ENCODE measurements around the gene ASPN.
"Not testable (repeated sequence)": the region's sequence is repeated elsewhere in the genome, so short reads cannot be mapped to it uniquely, and the experiment has no call there.

ASPN gene

DNA sequence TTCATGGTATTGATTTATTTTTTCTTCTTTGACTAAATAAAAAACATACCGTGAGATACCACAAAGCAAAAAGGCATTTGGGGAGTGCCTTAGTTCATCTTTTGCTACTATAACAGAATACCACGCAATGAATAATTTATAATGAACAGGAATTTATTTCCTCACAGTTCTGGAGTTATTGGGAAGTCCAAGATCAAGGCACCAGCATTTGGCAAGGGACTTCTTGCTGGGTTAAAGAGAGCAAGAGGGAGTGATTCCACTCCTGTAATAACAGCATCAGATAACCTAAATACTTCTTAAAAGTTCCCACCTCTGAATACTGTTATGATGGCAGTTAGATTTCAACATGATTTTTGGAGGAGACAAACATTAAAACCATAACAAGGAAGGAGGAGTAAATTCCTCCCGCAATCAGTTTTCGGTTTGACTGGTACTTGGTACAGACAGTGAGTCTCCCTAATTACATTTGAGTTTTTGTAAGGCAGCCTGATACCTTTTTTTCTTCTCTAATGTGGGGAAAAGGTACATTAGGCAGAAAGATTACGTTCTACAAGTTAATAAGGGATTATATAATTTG is 49.2 kb downstream of the ASPN start:
- H3K36me3 ChIP-seq (ENCODE audit: insufficient read depth, low read length), result no peaks in the 10 kb centered on the region
- H3K4me3 ChIP-seq (ENCODE audit: low read length), result no peak overlapping the region
- H3K9ac ChIP-seq (ENCODE audit: low read depth, low read length), result no peak overlapping the region
- H3K9me3 ChIP-seq (replicated peaks; ENCODE audit: low read length), result no peaks in the 10 kb centered on the region
- no peak overlapping the region for H3K4me2 ChIP-seq (ENCODE audit: low read length)
- no peaks in the 10 kb centered on the region for H3K27me3 ChIP-seq (ENCODE audit: control insufficient read depth, insufficient read depth, low read length)
- no peaks in the 10 kb centered on the region for H3K4me1 ChIP-seq (ENCODE audit: control insufficient read depth, insufficient read depth, low read length)

DNA sequence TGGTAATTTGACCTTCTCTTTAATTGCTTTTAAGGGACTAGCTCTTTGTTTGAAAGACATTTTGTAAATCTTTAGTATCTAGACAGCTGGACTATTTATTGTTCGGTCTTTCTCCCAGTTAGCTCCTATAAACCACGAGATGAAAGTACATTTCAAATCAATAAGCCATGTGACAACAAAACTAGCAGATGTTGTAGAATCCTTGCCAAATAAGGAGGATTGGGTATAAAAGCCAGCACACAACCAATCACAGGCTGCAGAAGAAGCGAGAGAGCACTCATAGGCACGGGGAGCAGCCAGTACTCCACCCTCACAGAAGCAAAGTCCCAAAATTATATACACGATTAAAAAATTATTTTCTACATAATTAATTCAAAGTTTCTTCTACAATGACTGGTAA is 50.0 kb downstream of the ASPN start:
- Histone ChIP-seq H3K27me3 (ENCODE audit: control insufficient read depth, insufficient read depth, low read length) (no peaks in the 10 kb centered on the region), H3K9me3 (replicated peaks; ENCODE audit: low read length) (no peaks in the 10 kb centered on the region), H3K9ac (ENCODE audit: low read depth, low read length) (no peak overlapping the region), H3K36me3 (ENCODE audit: insufficient read depth, low read length) (no peaks in the 10 kb centered on the region), H3K4me2 (ENCODE audit: low read length) (no peak overlapping the region), H3K4me3 (ENCODE audit: low read length) (no peak overlapping the region), H3K4me1 (ENCODE audit: control insufficient read depth, insufficient read depth, low read length) (no peaks in the 10 kb centered on the region)

DNA sequence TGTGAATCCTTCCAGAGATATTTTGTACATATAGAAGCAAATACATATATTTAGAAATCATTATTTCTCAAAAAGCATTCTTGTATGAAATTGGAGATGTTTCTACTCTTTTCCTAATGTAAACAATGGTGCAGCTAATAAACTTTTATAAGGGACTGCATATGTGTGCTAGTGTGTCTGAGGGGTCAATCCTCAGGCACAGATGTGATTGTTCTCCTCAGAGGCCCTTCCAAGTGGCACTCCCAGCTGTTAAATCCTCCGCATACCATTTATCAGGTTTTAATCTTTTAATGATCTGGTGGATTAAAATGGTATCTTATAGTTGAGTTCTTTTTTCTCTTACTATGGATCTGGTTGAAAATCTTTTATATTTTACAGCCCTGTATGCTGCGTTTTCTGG is 52.5 kb downstream of the ASPN start:
- H3K9me3 ChIP-seq (replicated peaks; ENCODE audit: low read length), result no peaks in the 10 kb centered on the region
- no peak overlapping the region for H3K4me2 ChIP-seq (ENCODE audit: low read length)
- H3K27me3 ChIP-seq (ENCODE audit: control insufficient read depth, insufficient read depth, low read length), result no peaks in the 10 kb centered on the region
- no peak overlapping the region for H3K4me3 ChIP-seq (ENCODE audit: low read length)
- no peak overlapping the region for H3K9ac ChIP-seq (ENCODE audit: low read depth, low read length)
- no peaks in the 10 kb centered on the region for H3K36me3 ChIP-seq (ENCODE audit: insufficient read depth, low read length)
- peaks cover under 1% of the 10 kb centered on the region for H3K4me1 ChIP-seq (ENCODE audit: control insufficient read depth, insufficient read depth, low read length)

DNA sequence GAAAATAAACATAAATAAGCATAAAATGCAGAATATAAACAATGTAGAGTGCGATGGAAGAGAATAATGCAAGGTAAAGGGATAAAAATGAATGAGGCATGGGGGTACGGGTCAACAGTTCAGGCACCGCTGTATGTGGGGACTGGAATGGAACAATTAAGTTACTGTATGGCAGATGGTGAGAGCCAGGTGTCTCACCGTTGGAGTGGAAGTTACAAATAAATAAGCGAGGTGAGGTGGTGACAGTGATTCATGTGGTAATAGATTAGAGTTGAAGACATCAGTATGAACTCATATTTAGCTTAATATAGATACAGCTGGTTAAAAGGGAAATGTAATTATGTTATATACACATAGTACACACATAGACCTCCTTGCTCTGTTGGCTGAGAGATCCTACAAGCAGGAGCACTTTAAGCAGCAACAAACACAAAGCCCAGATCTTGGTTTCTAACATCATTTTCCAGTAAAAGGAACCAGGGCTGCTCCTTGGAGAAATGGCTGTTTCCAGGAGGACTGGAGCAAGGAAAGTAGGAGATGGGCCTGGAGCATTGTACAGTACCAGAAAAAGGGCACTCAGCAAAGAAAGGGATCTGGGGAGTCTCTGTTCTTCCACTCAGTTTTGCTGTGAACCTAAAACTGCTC is 55.7 kb downstream of the ASPN start:
- no peak overlapping the region for H3K4me2 ChIP-seq (ENCODE audit: low read length)
- H3K27me3 ChIP-seq (ENCODE audit: control insufficient read depth, insufficient read depth, low read length), result no peaks in the 10 kb centered on the region
- H3K9ac ChIP-seq (ENCODE audit: low read depth, low read length), result no peak overlapping the region
- no peaks in the 10 kb centered on the region for H3K36me3 ChIP-seq (ENCODE audit: insufficient read depth, low read length)
- H3K4me3 ChIP-seq (ENCODE audit: low read length), result no peak overlapping the region
- H3K4me1 ChIP-seq (ENCODE audit: control insufficient read depth, insufficient read depth, low read length), result peaks cover 12% of the 10 kb centered on the region
- H3K9me3 ChIP-seq (replicated peaks; ENCODE audit: low read length), result no peaks in the 10 kb centered on the region

DNA sequence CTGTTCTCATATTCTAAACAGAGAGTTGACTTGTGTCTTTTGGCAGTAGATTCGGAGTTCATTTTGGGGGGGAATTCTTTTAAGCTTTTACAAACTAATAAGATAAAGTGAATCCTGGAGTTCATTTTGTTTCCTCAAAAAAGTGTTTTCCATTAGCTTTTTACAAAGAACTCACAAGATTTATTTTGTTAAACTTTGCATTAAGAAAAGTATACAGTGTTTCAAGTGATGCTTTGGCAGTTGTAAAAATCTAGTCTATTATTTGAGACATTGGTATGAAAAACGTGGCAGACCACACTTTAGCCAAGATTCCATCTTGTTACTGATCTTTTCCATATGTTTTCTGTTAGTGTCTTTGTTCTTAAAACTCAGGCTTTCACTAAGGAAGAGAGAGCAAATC is 56.8 kb downstream of the ASPN start:
- Histone ChIP-seq H3K9me3 (replicated peaks; ENCODE audit: low read length) (no peaks in the 10 kb centered on the region), H3K9ac (ENCODE audit: low read depth, low read length) (no peak overlapping the region), H3K4me2 (ENCODE audit: low read length) (no peak overlapping the region), H3K36me3 (ENCODE audit: insufficient read depth, low read length) (no peaks in the 10 kb centered on the region), H3K27me3 (ENCODE audit: control insufficient read depth, insufficient read depth, low read length) (no peaks in the 10 kb centered on the region), H3K4me3 (ENCODE audit: low read length) (no peak overlapping the region), H3K4me1 (ENCODE audit: control insufficient read depth, insufficient read depth, low read length) (peaks cover 12% of the 10 kb centered on the region)

DNA sequence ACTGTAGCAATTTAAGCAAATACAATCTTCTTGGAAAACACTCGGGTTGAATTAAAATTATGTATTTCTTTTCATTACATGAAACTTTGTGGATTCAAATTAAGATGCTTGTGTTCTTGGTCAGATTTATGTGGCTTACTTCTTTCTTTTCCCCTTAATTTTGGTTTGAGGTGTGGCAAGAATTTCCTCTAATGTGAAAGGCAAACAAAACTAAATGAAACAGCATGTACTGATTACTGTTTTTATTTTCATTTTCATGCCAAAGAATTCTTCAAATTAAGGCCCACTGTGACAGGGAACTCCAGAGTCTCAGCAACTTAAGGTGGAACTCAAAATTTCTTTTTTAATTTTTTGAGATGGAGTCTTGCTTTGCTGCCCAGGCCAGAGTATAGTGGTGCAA is 58.0 kb downstream of the ASPN start, which contains the start of gene OMD:
Gene OMD (minus strand): TSS at position 132 of the 400 bp plus-strand sequence. CDS start 6,913 bp downstream, outside the sequence.
- H3K9me3 ChIP-seq (replicated peaks; ENCODE audit: low read length), result no peaks in the 10 kb centered on the region
- no peaks in the 10 kb centered on the region for H3K36me3 ChIP-seq (ENCODE audit: insufficient read depth, low read length)
- peak within 1 kb of the TSS; percentile 68 for H3K4me2 ChIP-seq (ENCODE audit: low read length)
- H3K9ac ChIP-seq (ENCODE audit: low read depth, low read length), result peak within 1 kb of the TSS; percentile 27
- no peaks in the 10 kb centered on the region for H3K27me3 ChIP-seq (ENCODE audit: control insufficient read depth, insufficient read depth, low read length)
- H3K4me3 ChIP-seq (ENCODE audit: low read length), result no peak within 1 kb of the TSS
- H3K4me1 ChIP-seq (ENCODE audit: control insufficient read depth, insufficient read depth, low read length), result peaks cover 12% of the 10 kb centered on the region

DNA sequence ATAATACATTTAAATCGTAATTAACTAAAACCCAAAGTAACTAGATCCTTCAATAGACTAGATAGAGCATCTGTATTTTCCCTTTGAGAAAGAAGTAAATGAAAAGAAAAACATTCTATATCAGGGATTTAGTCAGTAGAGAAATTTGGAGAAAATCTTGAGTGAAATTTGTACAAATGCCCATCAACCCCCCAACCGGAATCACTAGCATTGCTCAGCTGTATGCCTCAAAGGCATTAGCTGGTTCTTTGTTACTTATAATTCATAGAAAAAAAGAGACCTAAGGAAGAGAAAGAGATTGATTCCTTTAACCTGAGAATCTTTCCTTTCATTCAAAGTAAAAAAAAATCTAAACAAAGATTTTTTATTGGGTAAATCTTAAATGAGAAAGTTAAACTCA is 58.7 kb downstream of the ASPN start:
- H3K4me2 ChIP-seq (ENCODE audit: low read length), result no peak overlapping the region

DNA sequence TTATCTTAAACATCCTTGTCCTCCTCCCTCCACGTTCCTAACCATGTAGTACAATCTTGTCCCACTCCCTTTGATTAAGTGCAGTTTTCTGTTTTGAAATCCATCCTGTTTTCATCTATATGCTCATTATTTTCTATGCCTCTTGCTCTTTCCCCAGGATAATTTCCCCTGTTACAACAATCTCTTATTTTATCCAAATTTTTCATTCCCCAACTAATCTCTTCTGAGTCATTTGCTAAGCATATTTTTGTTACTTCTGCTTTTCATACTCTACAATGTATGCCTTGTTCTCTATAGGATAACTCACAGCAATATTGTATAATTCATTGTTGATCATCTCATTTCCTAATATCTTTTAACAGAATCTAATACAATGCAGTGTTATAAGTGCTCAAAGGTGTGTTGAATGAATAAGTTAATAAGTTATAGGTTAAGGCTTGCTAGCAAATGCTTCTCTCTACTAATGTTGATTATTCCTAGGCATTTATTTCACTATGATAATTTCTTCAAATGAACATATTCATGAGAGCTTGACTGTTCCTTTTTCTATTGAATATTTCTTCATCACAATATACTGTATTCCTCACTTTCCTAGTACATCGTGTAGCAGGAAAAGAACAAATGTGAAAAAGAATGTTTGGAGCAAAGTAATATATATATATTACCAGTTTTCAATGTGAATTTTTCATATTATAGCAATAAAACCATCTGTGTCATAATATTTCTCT is 59.5 kb downstream of the ASPN start:
- no peaks in the 10 kb centered on the region for H3K9me3 ChIP-seq (replicated peaks; ENCODE audit: low read length)
- H3K4me1 ChIP-seq (ENCODE audit: control insufficient read depth, insufficient read depth, low read length), result peaks cover 12% of the 10 kb centered on the region
- no peak overlapping the region for H3K4me2 ChIP-seq (ENCODE audit: low read length)
- H3K36me3 ChIP-seq (ENCODE audit: insufficient read depth, low read length), result no peaks in the 10 kb centered on the region
- no peaks in the 10 kb centered on the region for H3K27me3 ChIP-seq (ENCODE audit: control insufficient read depth, insufficient read depth, low read length)
- no peak overlapping the region for H3K9ac ChIP-seq (ENCODE audit: low read depth, low read length)
- no peak overlapping the region for H3K4me3 ChIP-seq (ENCODE audit: low read length)

More for the DNA sequence above, 58.7 kb downstream of the ASPN start:
- Histone ChIP-seq H3K9me3 (replicated peaks; ENCODE audit: low read length) (no peaks in the 10 kb centered on the region), H3K4me1 (ENCODE audit: control insufficient read depth, insufficient read depth, low read length) (peaks cover 12% of the 10 kb centered on the region), H3K27me3 (ENCODE audit: control insufficient read depth, insufficient read depth, low read length) (no peaks in the 10 kb centered on the region), H3K36me3 (ENCODE audit: insufficient read depth, low read length) (no peaks in the 10 kb centered on the region), H3K9ac (ENCODE audit: low read depth, low read length) (no peak overlapping the region), H3K4me3 (ENCODE audit: low read length) (no peak overlapping the region)

DNA sequence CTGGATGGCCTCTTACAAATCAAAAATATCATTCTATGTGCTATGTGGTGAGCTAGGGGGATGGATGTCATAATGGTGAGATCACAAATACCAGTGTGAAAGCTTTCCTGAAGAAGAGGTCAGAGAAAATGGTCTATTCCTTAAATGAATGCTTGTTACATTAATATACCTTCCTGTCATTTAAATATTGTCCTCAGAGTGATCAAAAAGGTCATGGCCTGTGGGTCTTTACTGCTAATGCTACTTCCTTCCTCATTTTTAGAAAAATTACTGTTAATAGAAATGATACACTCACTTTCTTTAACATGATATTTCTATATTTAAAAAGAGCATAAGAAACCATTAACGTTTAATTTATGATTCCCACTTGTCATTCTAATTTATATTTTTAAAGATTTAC is 67.7 kb downstream of the ASPN start:
- Histone ChIP-seq H3K9me3 (replicated peaks; ENCODE audit: low read length) (no peaks in the 10 kb centered on the region), H3K4me3 (ENCODE audit: low read length) (no peak overlapping the region), H3K4me2 (ENCODE audit: low read length) (no peak overlapping the region), H3K36me3 (ENCODE audit: insufficient read depth, low read length) (no peaks in the 10 kb centered on the region), H3K4me1 (ENCODE audit: control insufficient read depth, insufficient read depth, low read length) (peaks cover 9% of the 10 kb centered on the region), H3K9ac (ENCODE audit: low read depth, low read length) (no peak overlapping the region), H3K27me3 (ENCODE audit: control insufficient read depth, insufficient read depth, low read length) (no peaks in the 10 kb centered on the region)

DNA sequence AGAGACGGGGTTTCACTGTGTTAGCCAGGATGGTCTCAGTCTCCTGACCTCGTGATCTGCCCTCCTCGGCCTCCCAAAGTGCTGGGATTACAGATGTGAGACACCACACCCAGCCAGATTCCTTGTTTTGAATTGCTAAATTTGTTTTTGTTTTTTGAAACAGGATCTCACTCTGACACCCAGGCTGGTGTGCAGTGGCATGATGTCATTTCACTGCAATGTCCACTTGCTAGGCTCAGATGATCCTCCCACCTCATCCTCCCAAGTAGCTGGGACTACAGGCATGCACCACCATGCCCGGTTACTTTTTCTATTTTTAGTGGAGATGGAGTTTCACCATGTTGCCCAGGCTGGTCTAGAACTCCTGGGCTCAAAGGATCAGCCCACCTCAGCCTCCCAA is 71.1 kb downstream of the ASPN start:
- not testable (repeated sequence) for H3K4me2 ChIP-seq (ENCODE audit: low read length); H3K9ac ChIP-seq (ENCODE audit: low read depth, low read length); H3K36me3 ChIP-seq (ENCODE audit: insufficient read depth, low read length); H3K27me3 ChIP-seq (ENCODE audit: control insufficient read depth, insufficient read depth, low read length); H3K9me3 ChIP-seq (replicated peaks; ENCODE audit: low read length); H3K4me3 ChIP-seq (ENCODE audit: low read length); H3K4me1 ChIP-seq (ENCODE audit: control insufficient read depth, insufficient read depth, low read length)

DNA sequence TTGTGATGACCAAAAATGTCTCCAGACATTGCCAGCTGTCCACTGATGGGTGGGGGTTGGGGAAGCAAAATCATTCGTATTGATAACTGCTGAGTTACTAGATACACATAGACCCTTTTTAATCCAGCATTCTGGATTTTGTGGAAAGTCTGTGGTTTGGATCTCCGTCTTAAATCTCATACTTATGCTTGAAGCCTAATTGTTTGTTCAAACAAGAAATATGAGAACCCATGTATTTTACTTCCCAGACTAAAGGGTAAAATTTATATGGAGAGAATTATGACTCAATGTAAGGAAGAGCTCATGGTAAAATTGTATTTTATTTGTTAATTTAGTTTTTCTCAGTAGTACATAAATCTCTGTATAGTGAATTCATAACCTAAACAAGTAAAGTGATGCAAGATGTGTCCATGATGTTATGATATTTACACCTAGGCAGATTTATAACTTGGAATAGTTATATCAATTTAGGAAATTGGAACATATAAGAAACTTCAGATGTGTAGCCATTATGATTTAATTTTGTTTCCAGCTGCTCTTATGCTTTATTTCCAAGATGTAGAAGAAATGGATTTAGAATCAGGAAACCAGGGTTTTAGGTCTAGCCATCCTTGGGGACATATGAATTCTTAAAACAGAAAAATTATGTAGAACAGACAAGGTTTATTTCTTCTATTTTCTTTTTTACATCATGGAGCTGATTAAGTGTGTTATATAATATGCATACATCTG is 73.4 kb downstream of the ASPN start:
- H3K4me3 ChIP-seq (ENCODE audit: low read length), result no peak overlapping the region
- no peaks in the 10 kb centered on the region for H3K27me3 ChIP-seq (ENCODE audit: control insufficient read depth, insufficient read depth, low read length)
- no peaks in the 10 kb centered on the region for H3K36me3 ChIP-seq (ENCODE audit: insufficient read depth, low read length)
- H3K9me3 ChIP-seq (replicated peaks; ENCODE audit: low read length), result no peaks in the 10 kb centered on the region
- H3K4me1 ChIP-seq (ENCODE audit: control insufficient read depth, insufficient read depth, low read length), result peaks cover 9% of the 10 kb centered on the region
- H3K9ac ChIP-seq (ENCODE audit: low read depth, low read length), result no peak overlapping the region
- H3K4me2 ChIP-seq (ENCODE audit: low read length), result no peak overlapping the region

Data from skeletal muscle satellite cell (primary cell).